HG03159 (cell line): ENCODE data around the gene BSCL2.
"Not testable (repeated sequence)": the region's sequence is repeated elsewhere in the genome, so short reads cannot be mapped to it uniquely, and the experiment has no call there.

Experiments
- ATAC-seq: cut with Tn5 transposase; IDR thresholded peaks from one replicate; pipeline ENCODE4 v1.9.1; 2021; ENCODE audit warnings: mild to moderate bottlenecking, moderate library complexity; ENCODE audit not compliant: unreplicated experiment

BSCL2 gene

DNA sequence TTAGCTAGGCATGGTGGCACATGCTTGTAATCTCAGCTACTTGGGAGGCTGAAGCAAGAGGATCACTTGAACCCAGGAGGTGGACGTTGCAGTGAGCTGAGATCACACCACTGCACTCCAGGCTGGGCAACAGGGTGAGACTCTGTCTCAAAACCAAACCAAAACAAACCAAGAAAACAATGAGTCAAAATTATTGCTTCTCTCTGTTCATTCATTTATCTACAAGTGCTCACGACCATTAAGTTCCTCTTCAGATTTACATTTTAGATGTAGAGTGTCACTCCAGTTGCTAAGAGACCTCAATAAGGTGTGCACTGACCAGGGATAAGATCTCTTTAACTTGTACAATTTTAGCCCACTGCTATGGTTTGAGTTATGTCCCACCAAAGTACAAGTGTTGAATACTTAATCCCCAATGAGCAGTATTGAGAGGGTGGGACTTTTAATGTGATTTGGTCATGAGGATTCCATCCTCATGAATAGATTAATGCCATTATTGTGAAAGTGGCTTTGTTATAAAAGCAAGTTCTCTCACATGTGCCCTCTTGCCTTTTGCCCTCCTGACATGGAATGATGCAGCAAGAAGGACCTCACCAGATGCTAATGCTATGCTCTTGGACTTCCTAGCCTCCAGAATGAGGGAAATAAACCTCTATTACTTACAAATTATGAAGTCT, 12.2 kb upstream of the BSCL2 start:
- no peak for ATAC-seq

- no peak for ATAC-seq
These were observed 9.6 kb upstream of the BSCL2 start for GRCh38 chr11:62716816-62717215.

DNA sequence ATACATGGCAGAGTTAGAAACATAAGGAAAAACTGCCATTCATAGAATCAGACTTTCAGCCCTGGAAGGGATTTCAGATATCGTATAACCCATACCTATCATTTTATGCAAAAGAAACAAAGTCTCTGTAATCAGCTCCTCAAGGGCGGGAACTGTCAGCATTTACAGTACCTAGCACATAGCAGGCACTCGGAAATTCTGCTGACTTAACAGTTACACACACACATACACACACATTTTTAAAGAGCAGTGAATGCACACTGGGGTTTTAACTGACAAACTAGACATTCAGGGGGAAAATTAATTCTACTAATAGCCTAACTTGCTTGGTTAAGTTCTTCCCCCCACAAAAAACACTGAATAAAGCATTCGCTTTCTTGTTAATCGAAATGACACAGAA, 9.0 kb upstream of the BSCL2 start:
- no peak for ATAC-seq

GRCh38 chr11:62715150-62716130, 8.2 kb upstream of the BSCL2 start:
- no peak for ATAC-seq

- no peak for ATAC-seq
These were observed 6.1 kb upstream of the BSCL2 start for GRCh38 chr11:62713343-62713742.

DNA sequence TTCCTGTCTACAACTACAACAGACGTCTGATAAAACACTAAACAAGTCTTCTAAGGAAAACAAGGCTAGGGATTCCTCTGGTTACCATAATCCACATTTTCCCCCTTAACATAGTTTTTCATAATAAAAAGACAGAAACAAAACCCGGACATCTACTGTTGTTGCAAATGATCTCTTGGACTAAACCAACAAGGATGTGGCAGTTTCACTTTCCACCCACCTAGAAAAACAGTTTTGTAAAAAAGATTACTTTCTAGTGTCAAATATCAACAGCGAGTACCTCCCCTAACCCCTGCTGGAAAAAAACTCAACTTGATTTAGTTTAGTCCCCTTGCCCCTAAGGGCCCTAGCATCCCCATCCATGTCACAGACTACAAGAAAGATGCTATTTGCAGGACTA, 5.6 kb upstream of the BSCL2 start:
- ATAC-seq: no peak

DNA sequence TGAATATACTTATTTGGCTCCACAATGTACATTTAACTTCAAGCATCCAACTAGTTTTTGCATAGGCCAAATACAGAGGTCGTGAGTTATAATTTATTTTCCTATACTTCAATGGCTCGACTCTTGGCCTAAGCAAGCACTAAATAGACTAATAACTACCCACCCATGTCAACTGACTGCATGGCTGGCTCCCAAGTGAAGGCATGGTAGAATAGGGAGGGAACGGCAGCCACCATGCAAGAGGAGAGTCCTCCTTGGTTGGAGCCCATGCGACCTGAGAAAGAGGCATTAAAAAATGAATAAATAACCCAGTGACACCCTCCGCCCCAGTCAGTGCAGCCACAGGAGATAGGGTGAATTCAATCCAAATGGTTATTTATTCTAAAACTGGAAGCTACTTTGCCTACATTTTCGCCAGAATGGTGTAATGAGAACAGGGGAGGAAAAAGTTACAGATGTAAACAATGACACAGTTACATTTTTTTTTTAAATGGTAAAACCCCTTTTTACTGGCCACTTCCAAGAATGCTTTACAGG, 5.1 kb upstream of the BSCL2 start:
- ATAC-seq: no peak

- ATAC-seq: no peak
These were observed 2.7 kb upstream of the BSCL2 start for GRCh38 chr11:62710001-62710345.

GRCh38 chr11:62709247-62710000, 2.2 kb upstream of the BSCL2 start:
- ATAC-seq: peak; percentile 65

- ATAC-seq: no peak
These were observed 1.6 kb upstream of the BSCL2 start for GRCh38 chr11:62708793-62709192.

DNA sequence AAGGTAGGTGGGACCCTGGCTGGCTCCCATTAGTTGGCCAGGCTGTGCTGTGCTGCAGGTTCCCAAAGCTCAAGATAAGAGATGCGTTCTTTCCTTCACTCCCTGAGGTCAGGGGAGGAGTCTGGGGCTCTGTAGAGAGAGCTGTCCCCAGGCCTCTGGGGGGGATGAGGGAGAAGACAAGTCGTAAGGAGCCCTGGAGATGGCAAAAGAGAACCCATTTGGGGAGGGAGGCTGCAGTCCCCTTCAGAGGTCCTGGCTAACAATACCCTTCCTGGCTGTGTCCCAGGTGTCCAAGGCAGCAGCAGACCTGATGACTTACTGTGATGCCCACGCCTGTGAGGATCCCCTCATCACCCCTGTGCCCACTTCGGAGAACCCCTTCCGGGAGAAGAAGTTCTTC, 1.2 kb upstream of the BSCL2 start:
- no peak for ATAC-seq

DNA sequence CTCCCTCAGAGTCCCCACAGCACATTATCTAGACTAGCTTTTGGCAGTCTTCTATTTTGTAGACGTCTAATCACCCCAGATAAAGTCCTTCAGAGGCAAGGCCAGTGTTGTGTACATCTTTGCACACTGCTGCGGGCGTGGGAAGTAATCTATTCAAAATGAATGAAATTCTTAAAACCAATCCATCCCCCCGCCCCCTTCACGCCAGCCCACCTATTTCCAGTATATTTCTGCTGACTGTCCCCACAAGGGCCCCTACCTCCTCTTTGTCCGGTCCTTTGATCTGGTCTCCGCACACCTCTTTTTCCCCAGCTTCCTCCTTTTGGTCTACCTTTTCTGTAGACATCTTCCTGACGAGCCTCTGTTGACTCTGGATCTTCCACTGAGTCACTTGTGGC, 375 bp downstream of the BSCL2 start:
- no peak for ATAC-seq

- ATAC-seq: peak; percentile 52
These were observed 1.1 kb downstream of the BSCL2 start for GRCh38 chr11:62705880-62706849.

DNA sequence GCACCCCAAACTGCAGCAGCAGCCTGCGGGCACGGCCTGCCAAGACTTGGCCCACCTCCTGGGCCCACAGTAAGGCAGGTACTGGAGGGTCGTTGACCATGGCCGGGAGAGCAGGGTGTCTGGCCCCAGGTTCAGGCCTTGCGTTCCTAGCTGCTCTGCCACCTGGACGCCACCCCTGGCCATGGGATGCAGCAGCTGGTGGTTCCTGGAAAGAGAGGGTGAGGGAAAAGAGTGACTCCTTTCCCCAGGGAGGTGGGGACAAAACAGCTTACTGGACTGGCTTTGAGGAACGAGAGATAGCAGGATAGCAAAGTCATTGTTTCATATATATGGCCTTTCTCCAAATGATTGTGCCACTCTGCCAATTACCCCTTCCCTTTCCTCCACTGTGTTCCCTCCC, 1.8 kb downstream of the BSCL2 start:
- ATAC-seq: no peak

- not testable (repeated sequence) for ATAC-seq
These were observed 3.3 kb downstream of the BSCL2 start for GRCh38 chr11:62703921-62704320.

- no peak for ATAC-seq
These were observed 5.0 kb downstream of the BSCL2 start for GRCh38 chr11:62702246-62702645.

- ATAC-seq: no peak
These were observed 12.6 kb downstream of the BSCL2 start for GRCh38 chr11:62694455-62695167.

DNA sequence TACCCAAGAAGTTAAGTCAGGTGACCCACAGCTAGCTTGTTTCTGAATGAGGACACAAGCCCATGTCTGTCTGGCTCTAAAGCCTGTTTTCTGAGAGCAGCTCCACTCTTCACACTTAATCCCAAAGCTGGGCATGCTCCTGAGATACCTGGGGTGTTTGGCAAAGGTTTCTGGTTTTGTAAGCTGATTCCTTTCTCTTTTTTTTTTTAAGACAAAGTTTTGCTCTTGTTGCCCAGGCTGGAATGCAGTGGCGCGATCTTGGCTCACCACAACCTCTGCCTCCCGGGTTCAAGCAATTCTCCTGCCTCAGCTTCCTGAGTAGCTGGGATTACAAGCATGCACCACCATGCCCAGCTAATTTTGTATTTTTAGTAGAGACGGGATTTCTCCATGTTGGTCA, 13.6 kb downstream of the BSCL2 start:
- not testable (repeated sequence) for ATAC-seq

DNA sequence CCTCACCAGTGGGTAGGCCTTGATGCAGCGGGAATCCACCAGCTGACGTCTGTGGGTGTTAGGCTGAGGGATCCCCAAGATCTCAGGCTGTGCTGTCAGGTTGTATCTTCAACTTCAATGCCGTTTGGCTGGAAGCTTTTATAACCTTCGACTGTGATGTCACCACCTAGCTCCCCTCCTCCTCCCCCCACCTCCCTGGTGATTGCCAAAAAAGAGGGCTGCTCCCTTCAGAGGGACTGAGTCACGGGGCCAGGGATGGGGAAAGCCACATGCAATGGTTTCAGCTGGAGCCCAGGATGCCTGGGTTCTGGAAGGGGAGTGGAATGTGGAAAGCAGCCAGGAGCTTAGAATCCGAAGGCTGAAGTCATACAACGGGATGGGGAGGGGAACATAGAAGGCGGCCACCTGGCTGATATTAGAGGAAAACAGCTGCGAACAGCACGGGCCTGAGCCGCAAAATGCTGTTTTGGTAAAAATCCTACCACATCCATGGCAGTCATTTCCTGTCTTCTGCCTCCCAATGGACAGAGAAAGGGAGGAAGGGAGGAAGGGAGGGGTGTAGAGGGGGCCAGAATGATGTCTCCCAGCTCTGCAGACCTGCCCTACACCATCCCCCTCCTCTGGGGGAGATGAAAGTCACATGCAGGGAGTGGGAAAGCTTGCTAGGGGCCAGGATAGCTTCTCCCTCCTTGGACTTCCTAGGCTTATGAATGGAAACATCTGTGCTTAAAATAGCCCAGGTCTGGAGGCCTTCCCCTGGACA, 17.6 kb downstream of the BSCL2 start, which contains the start of gene LRRN4CL:
TSS of gene LRRN4CL (minus strand) at position 110 of the 763 bp plus-strand sequence. CDS start 1,022 bp downstream, outside the sequence.
- ATAC-seq: no peak
